ENCODE data around the gene CD40. TPM values are rescaled to one million over a fixed set of nuclear protein-coding genes. Genes with fewer than 3 reads are reported as not detected.

Gene CD40
- polyA plus RNA-seq, 3 donors, result 14.4 to 26.1 (median 18.8) TPM

DNA sequence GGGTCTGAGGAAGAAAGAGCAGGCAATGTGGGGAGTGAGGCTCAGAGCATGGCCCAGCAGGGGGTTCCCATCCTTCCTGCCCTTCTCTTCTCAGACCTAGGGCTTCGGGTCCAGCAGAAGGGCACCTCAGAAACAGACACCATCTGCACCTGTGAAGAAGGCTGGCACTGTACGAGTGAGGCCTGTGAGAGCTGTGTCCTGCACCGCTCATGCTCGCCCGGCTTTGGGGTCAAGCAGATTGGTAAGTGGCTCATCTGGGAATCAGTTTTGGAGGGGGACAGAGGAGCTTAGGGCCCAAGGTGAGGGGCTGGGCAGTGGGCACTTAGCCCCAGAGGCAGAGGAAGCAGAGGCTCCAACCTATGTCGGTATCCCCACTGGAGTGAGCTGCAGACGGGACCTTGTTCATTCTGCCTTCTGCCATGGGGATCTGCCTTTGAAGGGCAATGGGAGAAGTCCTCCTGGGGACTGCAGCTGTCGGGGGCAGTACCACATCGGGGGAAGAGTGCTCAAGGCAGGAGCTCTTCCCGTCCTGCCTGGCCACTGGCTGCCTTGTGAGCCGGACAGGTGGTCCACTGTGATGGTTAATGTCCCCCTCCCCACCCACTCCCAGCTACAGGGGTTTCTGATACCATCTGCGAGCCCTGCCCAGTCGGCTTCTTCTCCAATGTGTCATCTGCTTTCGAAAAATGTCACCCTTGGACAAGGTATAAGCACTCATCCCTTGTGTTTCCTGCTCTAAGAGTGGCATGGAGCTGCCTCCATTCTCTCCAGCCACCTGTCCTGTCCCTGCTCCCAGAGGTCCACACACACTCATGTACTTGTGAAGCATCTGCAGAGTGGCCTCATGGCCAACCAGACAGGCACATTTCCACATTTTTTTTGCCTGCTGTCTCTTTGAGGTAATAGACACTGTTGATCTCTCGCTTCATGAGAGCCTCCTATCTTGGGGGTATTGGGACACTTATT lies 4.7 kb downstream of the CD40 start:
- no peak overlapping the region for H2AFZ ChIP-seq (ENCODE audit: insufficient read depth, low read depth, low read length, poor library complexity, severe bottlenecking)
- peaks cover 0 to 25% of the 10 kb centered on the region in 2 donors for H3K36me3 ChIP-seq (replicated peaks in 1 of 2; ENCODE audit: control insufficient read depth in 1 of 2, insufficient read depth in 2 of 2, low read length in 2 of 2)
- peaks cover 23 to 35% of the 10 kb centered on the region in 2 donors for H3K4me1 ChIP-seq (ENCODE audit: control insufficient read depth in 1 of 2, insufficient read depth in 2 of 2, low read length in 2 of 2)
- H3K27me3 ChIP-seq (ENCODE audit: control insufficient read depth in 2 of 2, insufficient read depth in 2 of 2, low read length in 2 of 2), result peaks cover 0 to 10% of the 10 kb centered on the region in 2 donors
- H3K4me3 ChIP-seq (replicated peaks in 1 of 3; ENCODE audit: low read depth in 2 of 3, low read length in 3 of 3), result no peak overlapping the region
- Mint-ChIP-seq H3K27me3 (ENCODE audit: low read depth in 3 of 3) (peaks cover 11 to 18% (median 12%) of the 10 kb centered on the region in 3 donors), H3K4me3 (no peak overlapping the region), H3K27ac (no peak overlapping the region), H3K4me1 (peaks cover 41% of the 10 kb centered on the region), H3K36me3 (peaks cover 23 to 44% of the 10 kb centered on the region in 2 donors), H3K9me3 (peaks cover 0 to 3% (median 0%) of the 10 kb centered on the region in 7 donors)
- intact Hi-C loops (cut with micrococcal nuclease), result no loop called here
- TF ChIP-seq, protein P1, sequence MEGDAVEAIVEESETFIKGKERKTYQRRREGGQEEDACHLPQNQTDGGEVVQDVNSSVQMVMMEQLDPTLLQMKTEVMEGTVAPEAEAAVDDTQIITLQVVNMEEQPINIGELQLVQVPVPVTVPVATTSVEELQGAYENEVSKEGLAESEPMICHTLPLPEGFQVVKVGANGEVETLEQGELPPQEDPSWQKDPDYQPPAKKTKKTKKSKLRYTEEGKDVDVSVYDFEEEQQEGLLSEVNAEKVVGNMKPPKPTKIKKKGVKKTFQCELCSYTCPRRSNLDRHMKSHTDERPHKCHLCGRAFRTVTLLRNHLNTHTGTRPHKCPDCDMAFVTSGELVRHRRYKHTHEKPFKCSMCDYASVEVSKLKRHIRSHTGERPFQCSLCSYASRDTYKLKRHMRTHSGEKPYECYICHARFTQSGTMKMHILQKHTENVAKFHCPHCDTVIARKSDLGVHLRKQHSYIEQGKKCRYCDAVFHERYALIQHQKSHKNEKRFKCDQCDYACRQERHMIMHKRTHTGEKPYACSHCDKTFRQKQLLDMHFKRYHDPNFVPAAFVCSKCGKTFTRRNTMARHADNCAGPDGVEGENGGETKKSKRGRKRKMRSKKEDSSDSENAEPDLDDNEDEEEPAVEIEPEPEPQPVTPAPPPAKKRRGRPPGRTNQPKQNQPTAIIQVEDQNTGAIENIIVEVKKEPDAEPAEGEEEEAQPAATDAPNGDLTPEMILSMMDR (IDR thresholded peaks at IDR 0.05), result no peak
- H3K79me2 ChIP-seq (ENCODE audit: insufficient read depth, low read length), result no peaks in the 10 kb centered on the region
- H3K4me2 ChIP-seq (replicated peaks; ENCODE audit: extremely low read depth, low read length, poor library complexity, severe bottlenecking), result no peak overlapping the region
- no peaks in the 10 kb centered on the region for H3K9me3 ChIP-seq (replicated peaks in 1 of 2; ENCODE audit: control insufficient read depth in 1 of 2, insufficient read depth in 1 of 2, low read length in 2 of 2)
- DNase-seq, result no peak
- WGBS (ENCODE audit: insufficient coverage), result 99% methylated on average over 12 of the region's 15 CpGs
- H3K27ac ChIP-seq (ENCODE audit: low read depth in 1 of 2, low read length in 2 of 2), result no peak overlapping the region
- peaks cover 31% of the 10 kb centered on the region for H4K20me1 ChIP-seq (ENCODE audit: insufficient read depth, low read length)
- no peak overlapping the region for H3K9ac ChIP-seq (ENCODE audit: insufficient read depth, low read length, poor library complexity, severe bottlenecking)

DNA sequence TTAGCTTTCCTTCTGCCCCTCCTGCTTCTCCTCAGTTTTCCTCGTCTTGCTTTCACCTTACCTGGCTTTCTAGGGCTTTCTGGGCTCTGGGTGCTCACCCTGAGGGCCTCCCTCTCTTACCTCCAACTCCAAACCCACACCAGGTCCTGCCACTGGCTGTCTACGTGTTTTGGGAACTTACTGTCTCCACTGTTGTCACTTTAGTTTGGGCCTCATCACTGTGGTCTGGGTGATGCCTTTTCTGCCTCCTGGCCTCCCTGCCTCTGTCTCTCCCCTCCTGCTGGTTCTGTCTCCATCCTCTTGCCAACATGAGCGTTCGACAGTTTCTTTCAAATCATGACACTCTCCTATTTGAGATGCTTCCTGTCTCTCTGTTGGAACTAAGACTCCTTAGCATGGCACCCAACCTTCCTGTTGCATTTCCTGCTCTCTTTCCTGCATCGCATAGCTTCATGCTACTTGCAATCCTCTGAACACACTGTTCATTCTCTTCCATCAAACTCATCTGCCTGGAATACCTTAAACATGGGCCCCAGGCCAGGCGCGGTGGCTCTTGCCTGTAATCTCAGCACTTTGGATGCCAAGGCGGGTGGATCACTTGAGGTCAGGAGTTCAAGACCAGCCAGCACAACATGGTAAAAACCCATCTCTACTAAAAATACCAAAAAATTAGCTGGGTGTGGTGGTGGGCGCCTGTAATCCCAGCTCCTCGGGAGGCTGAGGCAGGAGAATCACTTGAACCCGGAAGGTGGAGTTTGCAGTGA lies 5.5 kb downstream of the CD40 start:
- Histone ChIP-seq H3K9me3 (replicated peaks in 1 of 2; ENCODE audit: control insufficient read depth in 1 of 2, insufficient read depth in 1 of 2, low read length in 2 of 2) (no peaks in the 10 kb centered on the region), H3K27me3 (ENCODE audit: control insufficient read depth in 2 of 2, insufficient read depth in 2 of 2, low read length in 2 of 2) (peaks cover 0 to 7% of the 10 kb centered on the region in 2 donors), H2AFZ (ENCODE audit: insufficient read depth, low read depth, low read length, poor library complexity, severe bottlenecking) (no peak overlapping the region), H3K9ac (ENCODE audit: insufficient read depth, low read length, poor library complexity, severe bottlenecking) (no peak overlapping the region), H3K4me3 (replicated peaks in 1 of 3; ENCODE audit: low read depth in 2 of 3, low read length in 3 of 3) (no peak overlapping the region), H3K27ac (ENCODE audit: low read depth in 1 of 2, low read length in 2 of 2) (no peak overlapping the region), H3K79me2 (ENCODE audit: insufficient read depth, low read length) (no peaks in the 10 kb centered on the region), H3K36me3 (replicated peaks in 1 of 2; ENCODE audit: control insufficient read depth in 1 of 2, insufficient read depth in 2 of 2, low read length in 2 of 2) (peaks cover 0 to 25% of the 10 kb centered on the region in 2 donors), H4K20me1 (ENCODE audit: insufficient read depth, low read length) (peaks cover 35% of the 10 kb centered on the region), H3K4me1 (ENCODE audit: control insufficient read depth in 1 of 2, insufficient read depth in 2 of 2, low read length in 2 of 2) (peaks cover 14 to 26% of the 10 kb centered on the region in 2 donors), H3K4me2 (replicated peaks; ENCODE audit: extremely low read depth, low read length, poor library complexity, severe bottlenecking) (no peak overlapping the region)
- no peak overlapping the region for H3K27ac Mint-ChIP-seq
- 90% methylated on average over 9 of the region's 11 CpGs for WGBS (ENCODE audit: insufficient coverage)
- peaks cover 33% of the 10 kb centered on the region for H3K4me1 Mint-ChIP-seq
- peaks cover 23 to 46% of the 10 kb centered on the region in 2 donors for H3K36me3 Mint-ChIP-seq
- intact Hi-C loops (cut with micrococcal nuclease), result no loop called here
- DNase-seq, result no peak
- peaks cover 0 to 1% (median 0%) of the 10 kb centered on the region in 7 donors for H3K9me3 Mint-ChIP-seq
- TF ChIP-seq, protein P1 (IDR thresholded peaks at IDR 0.05), result no peak
- H3K27me3 Mint-ChIP-seq (ENCODE audit: low read depth in 3 of 3), result peaks cover 13 to 22% (median 14%) of the 10 kb centered on the region in 3 donors
- H3K4me3 Mint-ChIP-seq, result no peak overlapping the region

All from CD14-positive monocyte (primary cell).